Measurements from ENCODE around the gene NUMA1.

DNA sequence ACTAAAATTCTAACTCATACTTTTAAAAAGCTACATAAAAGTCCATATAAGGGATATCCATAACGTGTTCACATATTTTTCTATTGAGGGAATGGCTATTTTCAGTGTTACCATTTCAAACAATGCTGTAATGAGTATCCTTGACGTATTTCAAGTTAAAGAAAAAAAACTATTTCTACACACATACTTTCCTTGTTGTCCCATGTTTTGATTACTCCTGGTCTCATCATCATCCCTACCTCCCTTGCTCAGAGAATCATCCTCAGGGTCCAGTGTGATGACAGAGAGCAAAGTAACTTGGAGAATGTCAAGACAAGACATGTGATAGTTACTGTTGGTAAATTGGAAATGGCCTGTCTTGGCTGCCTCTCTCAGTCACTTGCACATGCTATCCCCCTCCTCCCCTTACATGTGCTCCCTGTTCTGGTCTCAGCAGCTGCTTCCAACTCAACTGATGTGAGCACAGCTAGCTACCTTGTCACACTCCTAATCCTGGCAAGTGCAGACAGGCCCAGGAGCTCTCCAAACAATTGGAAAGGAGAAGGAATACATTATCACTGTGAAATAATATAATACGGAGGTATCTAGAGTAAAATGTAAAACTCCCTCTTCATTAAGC lies 21.8 kb downstream of the NUMA1 start:
- TF ChIP-seq EZH2 (IDR thresholded peaks at IDR 0.05; ENCODE audit: low read length) (no peak), CTCF (optimal IDR thresholded peaks at IDR 0.05 in 1 of 3, IDR thresholded peaks at IDR 0.05 in 1 of 3, conservative IDR thresholded peaks at IDR 0.05 in 1 of 3; ENCODE audit: extremely low read depth in 1 of 3, insufficient read depth in 2 of 3, low read length in 3 of 3) (no peak)

All from keratinocyte (primary cell).